PC-9 (cell line): ENCODE data around the gene KRT37. TPM values are rescaled to one million over a fixed set of nuclear protein-coding genes. Genes with fewer than 3 reads are reported as not detected.

Experiments
- BruUV-seq: library from RNA; stranded (reverse); fragments of 400-500 nt; replicated peaks from 2 replicates; lab custom pipeline; 2021; lab: Mats Ljungman, UMichigan
- CTCF ChIA-PET: fragments of 300-600 bp; sonication (Branson Sonifier 250); formaldehyde crosslinking; loops from one replicate; lab custom pipeline; 2022; ENCODE audit warnings: antibody characterized with exemption; lab: Charles Lee
- POLR2A ChIA-PET: fragments of 300-600 bp; sonication (Branson Sonifier 250); formaldehyde crosslinking; loops from one replicate; lab custom pipeline; 2022; ENCODE audit warnings: antibody characterized with exemption; ENCODE audit not compliant: unreplicated experiment; lab: Charles Lee
- DNase-seq, 2 experiments: peaks; one replicate each; pipeline versions ENCODE4 v3.0.0 to v3.0.0-alpha.2; 2015 to 2022; ENCODE audit warnings: mixed read lengths in 1 of 2
- H2AFZ ChIP-seq: fragments of 200-600 bp; sonication (generic); 2 replicates; pipeline ENCODE4 v1.8.1; 2017; ENCODE audit warnings: antibody characterized with exemption
- H3F3A ChIP-seq: fragments of 200-600 bp; sonication (generic); 2 replicates; pipeline ENCODE4 v1.8.1; 2017; ENCODE audit warnings: antibody characterized with exemption, mild to moderate bottlenecking, low read depth; ENCODE audit not compliant: insufficient read depth
- H3K27ac ChIP-seq: fragments of 200-600 bp; sonication (generic); 2 replicates; pipeline ENCODE4 v1.6.1; 2016; ENCODE audit warnings: mixed run types
- H3K27me3 ChIP-seq: fragments of 200-600 bp; sonication (generic); 2 replicates; pipeline ENCODE4 v1.6.1; 2016; ENCODE audit warnings: low read depth, mixed run types; ENCODE audit not compliant: insufficient read depth
- H3K36me3 ChIP-seq: fragments of 200-600 bp; sonication (generic); 2 replicates; pipeline ENCODE4 v1.6.1; 2016; ENCODE audit warnings: low read depth, mixed run types
- H3K4me1 ChIP-seq: fragments of 200-600 bp; sonication (generic); replicated peaks from 2 replicates; pipeline ENCODE4 v1.6.1; 2016; ENCODE audit warnings: mixed run types; ENCODE audit not compliant: insufficient read depth
- H3K4me2 ChIP-seq: fragments of 200-600 bp; sonication (generic); 2 replicates; pipeline ENCODE4 v1.6.1; 2017; ENCODE audit warnings: mixed run types
- H3K4me3 ChIP-seq: fragments of 200-600 bp; sonication (generic); 2 replicates; pipeline ENCODE4 v1.6.1; 2016; ENCODE audit warnings: mixed run types
- H3K79me2 ChIP-seq: fragments of 200-600 bp; sonication (generic); 2 replicates; pipeline ENCODE4 v1.6.1; 2017; ENCODE audit warnings: low read depth, mixed run types
- H3K9me2 ChIP-seq: fragments of 200-600 bp; sonication (generic); 2 replicates; pipeline ENCODE4 v1.8.1; 2017; ENCODE audit warnings: mild to moderate bottlenecking; ENCODE audit not compliant: insufficient read depth
- H3K9me3 ChIP-seq: fragments of 200-600 bp; sonication (generic); 2 replicates; pipeline ENCODE4 v1.8.1; 2016; ENCODE audit warnings: low read depth; ENCODE audit not compliant: insufficient read depth
- H4K20me1 ChIP-seq: fragments of 200-600 bp; sonication (generic); 2 replicates; pipeline ENCODE4 v1.8.1; 2017; ENCODE audit not compliant: insufficient read depth
- CTCF ChIP-seq: fragments of 200-600 bp; sonication (generic); conservative IDR thresholded peaks from 2 replicates; pipeline ENCODE4 v1.6.1; 2017; ENCODE audit warnings: mixed run types, antibody characterized with exemption, mild to moderate bottlenecking, moderate library complexity
- EZH2 ChIP-seq: fragments of 200-600 bp; sonication (generic); IDR thresholded peaks from 2 replicates; pipeline ENCODE4 v1.8.0; 2017; ENCODE audit warnings: antibody characterized with exemption, low read depth
- intact Hi-C: fragments of 100-400 bp; cut with micrococcal nuclease; formaldehyde crosslinking; loops from one replicate; pipeline ENCODE4 v1.10.0; 2022; ENCODE audit not compliant: unreplicated experiment
- total RNA-seq: library from RNA; stranded (reverse); gene quantifications from 2 replicates; pipeline ENCODE4 v1.2.3, GENCODE V29; 2021

Gene KRT37
- total RNA-seq, 1 experiment from 2014 or later: not detected

- POLR2A ChIA-PET: interaction anchor here (0.7 kb wide), 1 partner anchor 17 kb away, joined by 3 read pairs; no protein-coding TSS in a partner anchor
- Histone ChIP-seq H3K4me2 (no peak overlapping the region), H2AFZ (no peak overlapping the region), H4K20me1 (no peaks in the 10 kb centered on the region), H3K36me3 (no peaks in the 10 kb centered on the region), H3K9me3 (no peaks in the 10 kb centered on the region), H3K4me1 (0 out of 2 replicates have a peak, but pooled peaks cover 9% of the 10 kb centered on the region), H3K27ac (no peak overlapping the region), H3K9me2 (no peaks in the 10 kb centered on the region), H3F3A (no peaks in the 10 kb centered on the region), H3K4me3 (no peak overlapping the region), H3K79me2 (no peaks in the 10 kb centered on the region), H3K27me3 (no peaks in the 10 kb centered on the region)
- TF ChIP-seq CTCF: no peak
- no peak for TF ChIP-seq EZH2
- intact Hi-C loops: no loop called here
- CTCF ChIA-PET: no interaction called here
- DNase-seq: peak in 1 of 2 experiments; percentile 50
- BruUV-seq: no TSS peak
Measured at GRCh38 chr17:41439375-41439774, 15.0 kb upstream of the KRT37 start.

GRCh38 chr17:41437769-41438168 is 13.4 kb upstream of the KRT37 start:
- Histone ChIP-seq H3F3A (no peaks in the 10 kb centered on the region), H2AFZ (no peak overlapping the region), H3K4me2 (no peak overlapping the region), H3K79me2 (no peaks in the 10 kb centered on the region), H3K4me3 (no peak overlapping the region), H3K27ac (no peak overlapping the region), H3K36me3 (no peaks in the 10 kb centered on the region), H3K9me3 (no peaks in the 10 kb centered on the region), H3K4me1 (0 out of 2 replicates have a peak, but pooled peaks cover 9% of the 10 kb centered on the region), H4K20me1 (no peaks in the 10 kb centered on the region), H3K9me2 (no peaks in the 10 kb centered on the region), H3K27me3 (no peaks in the 10 kb centered on the region)
- ChIA-PET CTCF (no interaction called here), POLR2A (no interaction called here)
- DNase-seq: no peak
- no TSS peak for BruUV-seq
- TF ChIP-seq CTCF (no peak), EZH2 (no peak)
- intact Hi-C loops: no loop called here

DNA sequence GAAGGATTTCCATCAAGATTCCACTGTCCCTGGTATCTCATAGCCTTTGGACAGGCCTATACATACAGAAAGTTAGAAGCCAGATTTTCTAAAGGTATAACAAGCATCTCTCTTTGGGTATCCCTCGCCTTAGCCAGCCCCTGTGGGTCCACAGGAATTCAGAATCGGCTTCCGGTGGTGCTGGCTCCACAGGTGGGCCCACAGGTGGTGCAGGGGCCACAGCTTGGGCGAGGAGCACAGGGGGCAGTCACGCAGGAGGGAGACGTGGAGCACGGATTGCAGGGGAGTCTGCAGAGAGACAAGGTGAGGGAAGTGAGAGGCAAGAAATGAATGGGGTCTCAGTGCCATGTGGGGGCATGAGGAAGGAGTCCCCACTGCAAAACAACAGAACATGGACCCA is 12.9 kb upstream of the KRT37 start:
- H3K4me1 ChIP-seq: 0 out of 2 replicates have a peak, but pooled peaks cover 9% of the 10 kb centered on the region
- H3K27ac ChIP-seq: no peak overlapping the region
- no peaks in the 10 kb centered on the region for H4K20me1 ChIP-seq
- CTCF ChIA-PET: no interaction called here
- H3K36me3 ChIP-seq: no peaks in the 10 kb centered on the region
- DNase-seq: no peak
- H3K27me3 ChIP-seq: no peaks in the 10 kb centered on the region
- H3K79me2 ChIP-seq: no peaks in the 10 kb centered on the region
- no peak overlapping the region for H3K4me3 ChIP-seq
- TF ChIP-seq CTCF (no peak), EZH2 (no peak)
- BruUV-seq: no TSS peak
- POLR2A ChIA-PET: no interaction called here
- no peaks in the 10 kb centered on the region for H3F3A ChIP-seq
- no peaks in the 10 kb centered on the region for H3K9me3 ChIP-seq
- no peak overlapping the region for H2AFZ ChIP-seq
- no peak overlapping the region for H3K4me2 ChIP-seq
- H3K9me2 ChIP-seq: no peaks in the 10 kb centered on the region
- intact Hi-C loops: no loop called here
